ENCODE data around the gene FOXL1. TPM values are rescaled to one million over a fixed set of nuclear protein-coding genes. Genes with fewer than 3 reads are reported as not detected.

The FOXL1 gene
- total RNA-seq, 1 experiment from 2014 or later: 7.5 TPM

GRCh38 chr16:86598607-86599565 lies 20.5 kb downstream of the FOXL1 start:
- no peak overlapping the region for H3K9ac ChIP-seq (ENCODE audit: low read length)
- H4K20me1 ChIP-seq (ENCODE audit: insufficient read depth): no peaks in the 10 kb centered on the region
- TF ChIP-seq, protein P1, sequence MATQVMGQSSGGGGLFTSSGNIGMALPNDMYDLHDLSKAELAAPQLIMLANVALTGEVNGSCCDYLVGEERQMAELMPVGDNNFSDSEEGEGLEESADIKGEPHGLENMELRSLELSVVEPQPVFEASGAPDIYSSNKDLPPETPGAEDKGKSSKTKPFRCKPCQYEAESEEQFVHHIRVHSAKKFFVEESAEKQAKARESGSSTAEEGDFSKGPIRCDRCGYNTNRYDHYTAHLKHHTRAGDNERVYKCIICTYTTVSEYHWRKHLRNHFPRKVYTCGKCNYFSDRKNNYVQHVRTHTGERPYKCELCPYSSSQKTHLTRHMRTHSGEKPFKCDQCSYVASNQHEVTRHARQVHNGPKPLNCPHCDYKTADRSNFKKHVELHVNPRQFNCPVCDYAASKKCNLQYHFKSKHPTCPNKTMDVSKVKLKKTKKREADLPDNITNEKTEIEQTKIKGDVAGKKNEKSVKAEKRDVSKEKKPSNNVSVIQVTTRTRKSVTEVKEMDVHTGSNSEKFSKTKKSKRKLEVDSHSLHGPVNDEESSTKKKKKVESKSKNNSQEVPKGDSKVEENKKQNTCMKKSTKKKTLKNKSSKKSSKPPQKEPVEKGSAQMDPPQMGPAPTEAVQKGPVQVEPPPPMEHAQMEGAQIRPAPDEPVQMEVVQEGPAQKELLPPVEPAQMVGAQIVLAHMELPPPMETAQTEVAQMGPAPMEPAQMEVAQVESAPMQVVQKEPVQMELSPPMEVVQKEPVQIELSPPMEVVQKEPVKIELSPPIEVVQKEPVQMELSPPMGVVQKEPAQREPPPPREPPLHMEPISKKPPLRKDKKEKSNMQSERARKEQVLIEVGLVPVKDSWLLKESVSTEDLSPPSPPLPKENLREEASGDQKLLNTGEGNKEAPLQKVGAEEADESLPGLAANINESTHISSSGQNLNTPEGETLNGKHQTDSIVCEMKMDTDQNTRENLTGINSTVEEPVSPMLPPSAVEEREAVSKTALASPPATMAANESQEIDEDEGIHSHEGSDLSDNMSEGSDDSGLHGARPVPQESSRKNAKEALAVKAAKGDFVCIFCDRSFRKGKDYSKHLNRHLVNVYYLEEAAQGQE (IDR thresholded peaks at IDR 0.05; ENCODE audit: low read depth): no peak
- TF ChIP-seq CBX3 (IDR thresholded peaks at IDR 0.05; ENCODE audit: low read depth): no peak
- TF ChIP-seq, protein P2, sequence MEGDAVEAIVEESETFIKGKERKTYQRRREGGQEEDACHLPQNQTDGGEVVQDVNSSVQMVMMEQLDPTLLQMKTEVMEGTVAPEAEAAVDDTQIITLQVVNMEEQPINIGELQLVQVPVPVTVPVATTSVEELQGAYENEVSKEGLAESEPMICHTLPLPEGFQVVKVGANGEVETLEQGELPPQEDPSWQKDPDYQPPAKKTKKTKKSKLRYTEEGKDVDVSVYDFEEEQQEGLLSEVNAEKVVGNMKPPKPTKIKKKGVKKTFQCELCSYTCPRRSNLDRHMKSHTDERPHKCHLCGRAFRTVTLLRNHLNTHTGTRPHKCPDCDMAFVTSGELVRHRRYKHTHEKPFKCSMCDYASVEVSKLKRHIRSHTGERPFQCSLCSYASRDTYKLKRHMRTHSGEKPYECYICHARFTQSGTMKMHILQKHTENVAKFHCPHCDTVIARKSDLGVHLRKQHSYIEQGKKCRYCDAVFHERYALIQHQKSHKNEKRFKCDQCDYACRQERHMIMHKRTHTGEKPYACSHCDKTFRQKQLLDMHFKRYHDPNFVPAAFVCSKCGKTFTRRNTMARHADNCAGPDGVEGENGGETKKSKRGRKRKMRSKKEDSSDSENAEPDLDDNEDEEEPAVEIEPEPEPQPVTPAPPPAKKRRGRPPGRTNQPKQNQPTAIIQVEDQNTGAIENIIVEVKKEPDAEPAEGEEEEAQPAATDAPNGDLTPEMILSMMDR (IDR thresholded peaks at IDR 0.05 in 2 of 3, conservative IDR thresholded peaks at IDR 0.05 in 1 of 3; ENCODE audit: borderline replicate concordance in 1 of 3, insufficient read depth in 1 of 3, low read depth in 2 of 3, low read length in 2 of 3): no peak
- TF ChIP-seq JUND (IDR thresholded peaks at IDR 0.05): no peak
- TF ChIP-seq SRF (IDR thresholded peaks at IDR 0.05; ENCODE audit: low read depth): no peak
- no peak for TF ChIP-seq TCF7L2 (IDR thresholded peaks at IDR 0.05; ENCODE audit: borderline replicate concordance, extremely low read depth, insufficient read depth, insufficient read length)
- TF ChIP-seq POLR2AphosphoS5 (IDR thresholded peaks at IDR 0.05; ENCODE audit: low read depth, low read length): no peak
- TF ChIP-seq SP1 (IDR thresholded peaks at IDR 0.05; ENCODE audit: low read depth): no peak
- TF ChIP-seq YY1 (IDR thresholded peaks at IDR 0.05; ENCODE audit: extremely low read depth, insufficient replicate concordance, low read depth, low read length): no peak
- TF ChIP-seq, protein P3, sequence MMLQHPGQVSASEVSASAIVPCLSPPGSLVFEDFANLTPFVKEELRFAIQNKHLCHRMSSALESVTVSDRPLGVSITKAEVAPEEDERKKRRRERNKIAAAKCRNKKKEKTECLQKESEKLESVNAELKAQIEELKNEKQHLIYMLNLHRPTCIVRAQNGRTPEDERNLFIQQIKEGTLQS (IDR thresholded peaks at IDR 0.05): no peak
- TF ChIP-seq ZFX (IDR thresholded peaks at IDR 0.05): no peak
- no peak for TF ChIP-seq CEBPB (IDR thresholded peaks at IDR 0.05; ENCODE audit: low read depth)
- TF ChIP-seq, protein P4, sequence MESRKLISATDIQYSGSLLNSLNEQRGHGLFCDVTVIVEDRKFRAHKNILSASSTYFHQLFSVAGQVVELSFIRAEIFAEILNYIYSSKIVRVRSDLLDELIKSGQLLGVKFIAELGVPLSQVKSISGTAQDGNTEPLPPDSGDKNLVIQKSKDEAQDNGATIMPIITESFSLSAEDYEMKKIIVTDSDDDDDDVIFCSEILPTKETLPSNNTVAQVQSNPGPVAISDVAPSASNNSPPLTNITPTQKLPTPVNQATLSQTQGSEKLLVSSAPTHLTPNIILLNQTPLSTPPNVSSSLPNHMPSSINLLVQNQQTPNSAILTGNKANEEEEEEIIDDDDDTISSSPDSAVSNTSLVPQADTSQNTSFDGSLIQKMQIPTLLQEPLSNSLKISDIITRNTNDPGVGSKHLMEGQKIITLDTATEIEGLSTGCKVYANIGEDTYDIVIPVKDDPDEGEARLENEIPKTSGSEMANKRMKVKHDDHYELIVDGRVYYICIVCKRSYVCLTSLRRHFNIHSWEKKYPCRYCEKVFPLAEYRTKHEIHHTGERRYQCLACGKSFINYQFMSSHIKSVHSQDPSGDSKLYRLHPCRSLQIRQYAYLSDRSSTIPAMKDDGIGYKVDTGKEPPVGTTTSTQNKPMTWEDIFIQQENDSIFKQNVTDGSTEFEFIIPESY (IDR thresholded peaks at IDR 0.05; ENCODE audit: extremely low read depth, insufficient replicate concordance, low read length): no peak
- TF ChIP-seq FOSL1 (IDR thresholded peaks at IDR 0.05; ENCODE audit: low read depth): no peak
- TF ChIP-seq ZNF274 (IDR thresholded peaks at IDR 0.05; ENCODE audit: low read depth, low read length): no peak
- peaks cover 28% of the 10 kb centered on the region for H3K27me3 ChIP-seq (ENCODE audit: insufficient read depth, low read length)
- no peaks in the 10 kb centered on the region for H3K4me1 ChIP-seq (ENCODE audit: control insufficient read depth in 1 of 2, insufficient read depth in 2 of 2, low read length in 2 of 2)
- H3K36me3 ChIP-seq (ENCODE audit: control insufficient read depth in 1 of 2, insufficient read depth in 2 of 2, low read length in 2 of 2): no peaks in the 10 kb centered on the region
- POLR2A ChIA-PET: interaction anchor here (0.6 kb wide), 1 partner anchor 14 kb away, joined by 3 read pairs; no protein-coding TSS in a partner anchor
- intact Hi-C loops (cut with micrococcal nuclease): no loop called here
- no peak overlapping the region for H3K27ac ChIP-seq (ENCODE audit: low read depth, low read length)
- DNase-seq (ENCODE audit: low read depth, low spot score) (no peak), ATAC-seq (no peak)
- RAD21 ChIA-PET (ENCODE audit: low non-redundant PET in 1 of 2, low total read pairs in 2 of 2, uncharacterized antibody in 2 of 2, unreplicated experiment in 2 of 2): no interaction called here
- BruUV-seq (replicated peaks): no TSS peak
- CTCF ChIA-PET: no interaction called here
- no peaks in the 10 kb centered on the region for H3K79me2 ChIP-seq (ENCODE audit: insufficient read depth, low read length)
- no peaks in the 10 kb centered on the region for H3K9me2 ChIP-seq (ENCODE audit: insufficient read depth)
- no peak overlapping the region for H3K4me3 ChIP-seq (replicated peaks in 1 of 2; ENCODE audit: low read depth in 1 of 2, low read length in 2 of 2)
- H3K9me3 ChIP-seq (ENCODE audit: control insufficient read depth in 1 of 2, insufficient read depth in 1 of 2, low read depth in 1 of 2, low read length in 2 of 2): no peaks in the 10 kb centered on the region
- H2AFZ ChIP-seq (ENCODE audit: low read depth, low read length, poor library complexity, severe bottlenecking): no peak overlapping the region
- H3K4me2 ChIP-seq (ENCODE audit: low read length): no peak overlapping the region

All from HCT116 (cell line).